IPS DF 6.9 (cell line): ENCODE results near the gene TMEM117.

Experiments used
- DNase-seq: peaks from one replicate; pipeline ENCODE4 v3.0.0-alpha.2; 2013; ENCODE audit warnings: low read depth, low spot score
- H3K27ac ChIP-seq: one replicate; pipeline ENCODE4 v1.5.1; 2013; ENCODE audit warnings: low read length, control low read depth
- H3K27me3 ChIP-seq: 2 replicates; pipeline ENCODE4 v1.6.1; 2013; ENCODE audit warnings: mild to moderate bottlenecking, low read length; ENCODE audit not compliant: control insufficient read depth, insufficient read depth
- H3K36me3 ChIP-seq: 2 replicates; pipeline ENCODE4 v1.6.1; 2013; ENCODE audit warnings: low read length; ENCODE audit not compliant: control insufficient read depth, insufficient read depth
- H3K4me1 ChIP-seq: 2 replicates; pipeline ENCODE4 v1.6.1; 2013; ENCODE audit warnings: low read length; ENCODE audit not compliant: control insufficient read depth, insufficient read depth
- H3K4me3 ChIP-seq: 2 replicates; pipeline ENCODE4 v1.5.1; 2013; ENCODE audit warnings: mild to moderate bottlenecking, low read length
- H3K9me3 ChIP-seq: 2 replicates; pipeline ENCODE4 v1.6.1; 2013; ENCODE audit warnings: low read length, inconsistent platforms; ENCODE audit not compliant: control insufficient read depth, insufficient read depth
- WGBS: extraction: QIAGEN DNeasy Blood & Tissue Kit; methylation state at CpG from one replicate; pipeline ENCODE4 v1.1.7; 2013; ENCODE audit warnings: mixed read lengths, missing lambda C conversion rate; ENCODE audit not compliant: insufficient read length, insufficient coverage; 5-methylcytosine and 5-hydroxymethylcytosine counted together

TMEM117 gene

GRCh38 chr12:43812057-43812456 is 23.8 kb upstream of the TMEM117 start:
- H3K4me3 ChIP-seq = no peak overlapping the region
- H3K4me1 ChIP-seq = no peaks in the 10 kb centered on the region
- no CpG with 5 or more reads among the region's 2 CpGs for whole genome bisulfite sequencing
- H3K27me3 ChIP-seq = no peaks in the 10 kb centered on the region
- no peaks in the 10 kb centered on the region for H3K9me3 ChIP-seq
- no peak overlapping the region for H3K27ac ChIP-seq
- H3K36me3 ChIP-seq = no peaks in the 10 kb centered on the region
- no peak for DNase-seq

- DNase-seq = no peak
- Histone ChIP-seq H3K4me3 (no peak overlapping the region), H3K4me1 (no peaks in the 10 kb centered on the region), H3K9me3 (no peaks in the 10 kb centered on the region), H3K36me3 (no peaks in the 10 kb centered on the region), H3K27me3 (no peaks in the 10 kb centered on the region), H3K27ac (no peak overlapping the region)
- WGBS = no CpG with 5 or more reads among the region's 4 CpGs
Observed at GRCh38 chr12:43812926-43813325, 23.0 kb upstream of the TMEM117 start.

GRCh38 chr12:43815416-43815815 is 20.5 kb upstream of the TMEM117 start:
- no peaks in the 10 kb centered on the region for H3K27me3 ChIP-seq

GRCh38 chr12:43816168-43816567 is 19.7 kb upstream of the TMEM117 start:
- Histone ChIP-seq H3K27me3 (no peaks in the 10 kb centered on the region), H3K4me1 (no peaks in the 10 kb centered on the region), H3K9me3 (no peaks in the 10 kb centered on the region), H3K27ac (no peak overlapping the region), H3K36me3 (no peaks in the 10 kb centered on the region), H3K4me3 (no peak overlapping the region)
- no peak for DNase-seq
- WGBS = no CpG with 5 or more reads among the region's 3 CpGs

More at GRCh38 chr12:43815416-43815815, 20.5 kb upstream of the TMEM117 start:
- no CpG with 5 or more reads among the region's 3 CpGs for WGBS
- Histone ChIP-seq H3K36me3 (no peaks in the 10 kb centered on the region), H3K27ac (no peak overlapping the region), H3K4me3 (no peak overlapping the region), H3K4me1 (no peaks in the 10 kb centered on the region), H3K9me3 (no peaks in the 10 kb centered on the region)
- no peak for DNase-seq

GRCh38 chr12:43824207-43824775 is 11.6 kb upstream of the TMEM117 start:
- H3K27me3 ChIP-seq = no peaks in the 10 kb centered on the region
- WGBS = no CpG with 5 or more reads among the region's 8 CpGs
- no peak overlapping the region for H3K4me3 ChIP-seq
- no peak overlapping the region for H3K27ac ChIP-seq
- H3K36me3 ChIP-seq = no peaks in the 10 kb centered on the region
- no peaks in the 10 kb centered on the region for H3K9me3 ChIP-seq
- no peak for DNase-seq
- H3K4me1 ChIP-seq = no peaks in the 10 kb centered on the region; the same call in 1 of the 2 replicates

- Histone ChIP-seq H3K27me3 (no peaks in the 10 kb centered on the region), H3K9me3 (no peaks in the 10 kb centered on the region), H3K36me3 (no peaks in the 10 kb centered on the region), H3K4me3 (no peak overlapping the region), H3K27ac (no peak overlapping the region), H3K4me1 (no peaks in the 10 kb centered on the region; the same call in 1 of the 2 replicates)
- no peak for DNase-seq
- no CpG with 5 or more reads among the region's 3 CpGs for WGBS
Observed at GRCh38 chr12:43826681-43827080, 9.2 kb upstream of the TMEM117 start.

- H3K27me3 ChIP-seq = no peaks in the 10 kb centered on the region
- H3K36me3 ChIP-seq = no peaks in the 10 kb centered on the region
- H3K9me3 ChIP-seq = no peaks in the 10 kb centered on the region
- no peaks in the 10 kb centered on the region; the same call in 1 of the 2 replicates for H3K4me1 ChIP-seq
- DNase-seq = no peak
- no peak overlapping the region for H3K4me3 ChIP-seq
- H3K27ac ChIP-seq = no peak overlapping the region
- WGBS = no CpG with 5 or more reads among the region's 1 CpG
Observed at GRCh38 chr12:43827093-43827492, 8.8 kb upstream of the TMEM117 start.

GRCh38 chr12:43832463-43833168 is 3.3 kb upstream of the TMEM117 start:
- H3K9me3 ChIP-seq = no peaks in the 10 kb centered on the region
- no peak overlapping the region for H3K4me3 ChIP-seq
- H3K27ac ChIP-seq = no peak overlapping the region
- no CpG with 5 or more reads among the region's 4 CpGs for WGBS
- peaks cover 8% of the 10 kb centered on the region; the same call in 1 of the 2 replicates for H3K27me3 ChIP-seq
- no peaks in the 10 kb centered on the region for H3K36me3 ChIP-seq
- H3K4me1 ChIP-seq = no peaks in the 10 kb centered on the region
- DNase-seq = no peak

GRCh38 chr12:43835264-43835655 is 621 bp upstream of the TMEM117 start:
- DNase-seq = no peak
- no peaks in the 10 kb centered on the region for H3K4me1 ChIP-seq
- no peaks in the 10 kb centered on the region for H3K36me3 ChIP-seq
- H3K4me3 ChIP-seq = peak overlapping the region; percentile 97; the same call in 1 of the 2 replicates
- H3K9me3 ChIP-seq = no peaks in the 10 kb centered on the region
- WGBS = no CpG with 5 or more reads among the region's 6 CpGs
- H3K27me3 ChIP-seq = peaks cover 8% of the 10 kb centered on the region; the same call in 1 of the 2 replicates
- H3K27ac ChIP-seq = no peak overlapping the region

- Histone ChIP-seq H3K36me3 (no peaks in the 10 kb centered on the region), H3K27me3 (peaks cover 8% of the 10 kb centered on the region; the same call in 1 of the 2 replicates), H3K4me1 (no peaks in the 10 kb centered on the region; the same call in 1 of the 2 replicates), H3K4me3 (peak overlapping the region; percentile 97; the same call in 1 of the 2 replicates), H3K27ac (no peak overlapping the region), H3K9me3 (no peaks in the 10 kb centered on the region)
- whole genome bisulfite sequencing = no CpG with 5 or more reads among the region's 8 CpGs
- no peak for DNase-seq
Observed at GRCh38 chr12:43836475-43836989, 651 bp downstream of the TMEM117 start.
